Large intestine (tissue), 3 donors: ENCODE data around the gene VWF. TPM values are rescaled to one million over a fixed set of nuclear protein-coding genes. Genes with fewer than 3 reads are reported as not detected.
"Not testable (repeated sequence)": the region's sequence is repeated elsewhere in the genome, so short reads cannot be mapped to it uniquely, and the experiment has no call there.

ENCODE experiments used
- DNase-seq, 2 donors: peaks; one replicate each; pipeline versions ENCODE4 v3.0.0 to v3.0.0-alpha.2; 2013
- H3K27ac ChIP-seq: one replicate; pipeline ENCODE4 v1.5.1; 2013; ENCODE audit warnings: low read length
- H3K27me3 ChIP-seq: 2 replicates; pipeline ENCODE4 v1.6.1; 2013; ENCODE audit warnings: low read length; ENCODE audit not compliant: control insufficient read depth, insufficient read depth
- H3K36me3 ChIP-seq: 2 replicates; pipeline ENCODE4 v1.6.1; 2013; ENCODE audit warnings: low read length; ENCODE audit not compliant: control insufficient read depth, insufficient read depth
- H3K4me1 ChIP-seq: one replicate; pipeline ENCODE4 v1.6.1; 2013; ENCODE audit warnings: low read length; ENCODE audit not compliant: control insufficient read depth, insufficient read depth
- H3K4me3 ChIP-seq: one replicate; pipeline ENCODE4 v1.5.1; 2013; ENCODE audit warnings: low read length
- H3K9me3 ChIP-seq: one replicate; pipeline ENCODE4 v1.6.1; 2013; ENCODE audit warnings: mild to moderate bottlenecking, low read depth, low read length, moderate library complexity; ENCODE audit not compliant: control insufficient read depth
- WGBS: methylation state at CpG from one replicate; pipeline ENCODE4 v1.1.5; 2013; ENCODE audit warnings: low lambda C conversion rate; ENCODE audit not compliant: insufficient coverage; 5-methylcytosine and 5-hydroxymethylcytosine counted together
- polyA plus RNA-seq: library from polyadenylated mRNA; unstranded; fragments of 120-200 nt; gene quantifications from one replicate; pipeline ENCODE4 v1.2.1, GENCODE V29; 2013

The VWF gene
- polyA plus RNA-seq, 1 donor: 13.8 TPM

DNA sequence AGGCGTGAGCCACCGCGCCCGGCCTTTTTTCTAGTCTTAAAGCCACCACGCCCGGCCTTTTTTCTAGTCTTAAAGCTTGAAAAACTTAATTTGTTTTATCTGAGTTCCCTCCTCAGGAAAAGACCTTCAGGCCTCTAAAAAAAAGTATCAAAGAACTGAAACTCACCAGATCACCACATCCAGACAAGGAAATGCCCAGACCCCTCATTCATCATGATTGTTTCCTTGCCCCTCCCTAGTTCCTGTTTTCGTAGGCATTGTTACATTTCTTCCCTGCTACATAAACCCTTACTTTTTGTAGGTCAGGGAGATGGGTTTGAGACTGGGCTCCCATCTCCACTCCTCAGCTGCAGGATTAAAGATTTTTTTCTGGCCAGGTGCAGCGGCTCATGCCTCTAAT, 21.1 kb upstream of the VWF start:
- Histone ChIP-seq H3K9me3 (peaks cover 2% of the 10 kb centered on the region), H3K36me3 (no peaks in the 10 kb centered on the region), H3K27me3 (no peaks in the 10 kb centered on the region), H3K4me3 (no peak overlapping the region), H3K4me1 (peaks cover 6% of the 10 kb centered on the region), H3K27ac (no peak overlapping the region)
- DNase-seq: no peak
- WGBS: 84% methylated on average over 6 of the region's 8 CpGs

- Histone ChIP-seq H3K27ac (no peak overlapping the region), H3K4me1 (peaks cover 6% of the 10 kb centered on the region), H3K9me3 (peaks cover 2% of the 10 kb centered on the region), H3K27me3 (no peaks in the 10 kb centered on the region), H3K36me3 (no peaks in the 10 kb centered on the region), H3K4me3 (no peak overlapping the region)
- no peak for DNase-seq
- WGBS: no CpG with 5 or more reads among the region's 4 CpGs
Measured at GRCh38 chr12:6143303-6143675, 18.8 kb upstream of the VWF start.

DNA sequence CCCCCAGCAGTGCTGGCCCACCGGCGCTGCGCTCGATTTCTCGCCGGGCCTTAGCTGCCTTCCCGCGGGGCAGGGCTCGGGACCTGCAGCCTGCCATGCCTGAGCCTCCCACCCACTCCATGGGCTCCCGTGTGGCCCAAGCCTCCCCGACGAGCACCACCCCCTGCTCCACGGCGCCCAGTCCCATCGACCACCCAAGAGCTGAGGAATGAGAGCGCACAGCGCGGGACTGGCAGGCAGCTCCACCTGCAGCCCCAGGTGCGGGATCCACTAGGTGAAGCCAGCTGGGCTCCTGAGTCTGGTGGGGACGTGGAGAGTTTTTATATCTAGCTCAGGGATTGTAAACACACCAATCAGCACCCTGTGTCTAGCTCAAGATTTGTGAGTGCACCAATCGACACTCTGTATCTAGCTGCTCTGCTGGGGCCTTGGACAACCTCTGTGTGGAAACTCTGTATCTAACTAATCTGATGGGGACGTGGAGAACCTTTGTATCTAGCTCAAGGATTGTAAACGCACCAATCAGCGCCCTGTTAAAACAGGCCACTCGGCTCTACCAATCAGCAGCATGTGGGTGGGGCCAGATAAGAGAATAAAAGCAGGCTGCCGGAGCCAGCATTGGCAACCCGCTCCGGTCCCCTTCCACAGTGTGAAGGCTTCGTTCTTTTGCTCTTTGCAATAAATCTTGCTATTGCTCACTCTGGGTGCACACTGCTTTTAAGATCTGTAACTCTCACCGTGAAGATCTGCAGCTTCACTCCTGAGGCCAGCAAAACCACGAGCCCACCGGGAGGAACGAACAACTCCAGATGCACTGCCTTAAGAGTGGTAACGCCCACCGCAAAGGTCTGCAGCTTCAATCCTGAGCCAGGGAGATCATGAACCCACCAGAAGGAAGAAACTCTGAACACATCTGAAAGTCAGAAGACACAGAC, 18.2 kb upstream of the VWF start:
- WGBS: 100% methylated on average over 1 of the region's 35 CpGs
- not testable (repeated sequence) for H3K4me1 ChIP-seq, H3K4me3 ChIP-seq, H3K36me3 ChIP-seq, H3K27me3 ChIP-seq, H3K27ac ChIP-seq, H3K9me3 ChIP-seq, DNase-seq

DNA sequence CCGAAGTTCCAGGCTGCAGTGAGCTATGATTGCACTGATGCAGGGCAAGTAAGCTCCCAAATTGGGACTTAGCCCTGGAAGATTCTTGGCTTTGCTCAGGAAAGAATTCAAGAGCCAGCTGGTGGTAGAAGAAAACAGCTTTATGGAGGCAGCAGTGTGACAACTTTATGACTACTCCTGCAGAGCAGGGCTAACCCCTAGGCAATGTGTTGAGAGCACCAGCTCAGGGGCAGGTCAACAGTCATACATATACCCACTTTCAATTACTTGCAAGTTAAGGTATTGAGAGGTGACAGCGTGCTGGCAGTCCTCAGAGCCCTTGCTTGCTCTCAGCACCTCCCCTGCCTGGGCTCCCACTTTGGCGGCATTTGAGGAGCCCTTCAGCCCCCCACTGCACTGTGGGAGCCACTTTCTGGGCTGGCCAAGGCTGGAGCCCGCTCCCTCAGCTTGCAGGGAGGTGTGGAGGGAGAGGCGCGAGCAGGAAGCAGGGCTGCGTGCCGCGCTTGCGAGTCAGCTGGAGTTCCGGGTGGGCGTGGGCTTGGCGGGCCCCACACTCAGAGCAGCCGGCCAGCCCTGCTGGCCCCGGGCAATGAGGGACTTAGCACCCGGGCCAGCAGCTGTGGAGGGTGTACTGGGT, 17.4 kb upstream of the VWF start:
- H3K27ac ChIP-seq, H3K36me3 ChIP-seq, H3K4me1 ChIP-seq, H3K4me3 ChIP-seq, H3K9me3 ChIP-seq, DNase-seq, H3K27me3 ChIP-seq: not testable (repeated sequence)
- no CpG with 5 or more reads among the region's 16 CpGs for WGBS

DNA sequence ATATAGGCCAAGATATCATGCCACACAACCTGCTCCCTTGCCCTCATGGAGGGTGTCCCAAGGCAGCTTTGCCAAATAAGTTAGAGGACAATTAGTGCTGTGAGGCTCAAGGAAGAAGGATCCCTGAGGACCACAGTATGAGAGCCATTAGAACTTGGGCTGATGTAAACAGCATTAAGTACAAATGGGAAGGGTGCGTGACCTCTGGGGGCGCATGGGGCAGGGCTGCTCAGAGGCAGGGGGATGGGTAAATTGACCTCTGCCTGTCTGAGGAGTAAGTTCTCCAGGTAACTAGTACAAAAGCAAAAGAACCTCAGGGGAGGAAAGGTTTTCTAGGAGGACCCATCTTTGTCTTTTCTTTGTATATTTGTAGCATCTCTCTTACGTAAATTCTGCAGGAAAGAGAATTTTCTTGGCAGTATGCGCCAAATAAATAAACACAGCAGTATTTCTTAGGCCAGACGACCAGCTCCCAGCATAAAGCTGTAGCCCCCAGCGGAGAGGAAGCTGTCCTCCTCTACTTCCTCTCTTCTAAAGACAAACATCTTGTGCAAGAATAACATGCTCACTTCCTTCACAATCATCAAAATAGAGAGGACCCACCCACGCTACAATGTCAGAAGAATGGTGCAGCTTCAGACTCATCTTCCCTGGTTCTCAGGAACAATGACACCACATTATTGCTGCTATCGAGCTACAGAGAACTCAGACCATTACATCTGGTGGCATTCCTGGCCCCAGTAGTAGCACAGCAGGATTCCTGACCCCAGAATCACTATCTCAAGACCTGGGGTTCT, 16.4 kb upstream of the VWF start:
- DNase-seq: no peak

GRCh38 chr12:6135071-6135470, 10.6 kb upstream of the VWF start:
- Histone ChIP-seq H3K36me3 (no peaks in the 10 kb centered on the region), H3K4me1 (no peaks in the 10 kb centered on the region), H3K4me3 (no peak overlapping the region), H3K27ac (no peak overlapping the region), H3K9me3 (peaks cover 7% of the 10 kb centered on the region), H3K27me3 (no peaks in the 10 kb centered on the region)
- DNase-seq: no peak
- 80% methylated on average over 1 of the region's 2 CpGs for WGBS

More for the DNA sequence above, 16.4 kb upstream of the VWF start:
- Histone ChIP-seq H3K9me3 (peaks cover 2% of the 10 kb centered on the region), H3K4me3 (no peak overlapping the region), H3K4me1 (no peaks in the 10 kb centered on the region), H3K27ac (peak overlapping the region; percentile 20), H3K36me3 (no peaks in the 10 kb centered on the region), H3K27me3 (no peaks in the 10 kb centered on the region)
- no CpG with 5 or more reads among the region's 8 CpGs for WGBS

- no peaks in the 10 kb centered on the region for H3K4me1 ChIP-seq
- no peak for DNase-seq
- 95% methylated on average over 4 of the region's 18 CpGs for WGBS
Measured at GRCh38 chr12:6133642-6134041, 9.2 kb upstream of the VWF start.

DNA sequence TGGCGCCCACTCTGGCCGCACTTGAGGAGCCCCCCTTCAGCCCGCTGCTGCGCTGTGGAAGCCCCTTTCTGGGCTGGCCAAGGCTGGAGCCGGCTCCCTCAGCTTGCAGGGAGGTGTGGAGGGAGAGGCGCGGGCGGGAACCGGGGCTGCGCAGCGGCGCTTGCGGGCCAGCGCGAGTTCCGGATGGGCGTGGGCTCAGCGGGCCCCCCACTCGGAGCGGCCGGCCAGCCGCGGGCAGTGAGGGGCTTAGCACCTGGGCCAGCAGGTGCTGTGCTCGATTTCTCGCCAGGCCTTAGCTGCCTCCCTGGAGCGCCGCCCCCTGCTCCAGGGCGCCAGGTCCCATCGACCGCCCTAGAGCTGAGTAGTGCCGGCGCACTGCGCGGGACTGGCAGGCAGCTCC, 8.0 kb upstream of the VWF start:
- H3K27ac ChIP-seq: no peak overlapping the region
- no peaks in the 10 kb centered on the region for H3K4me1 ChIP-seq
- H3K9me3 ChIP-seq: peaks cover 7% of the 10 kb centered on the region
- no peaks in the 10 kb centered on the region for H3K36me3 ChIP-seq
- no peak overlapping the region for H3K4me3 ChIP-seq
- no peak for DNase-seq
- no peaks in the 10 kb centered on the region for H3K27me3 ChIP-seq
- no CpG with 5 or more reads among the region's 34 CpGs for WGBS

More at GRCh38 chr12:6133642-6134041, 9.2 kb upstream of the VWF start:
- Histone ChIP-seq H3K9me3 (peaks cover 7% of the 10 kb centered on the region), H3K27ac (no peak overlapping the region), H3K27me3 (no peaks in the 10 kb centered on the region), H3K36me3 (no peaks in the 10 kb centered on the region), H3K4me3 (no peak overlapping the region)

- no peak overlapping the region for H3K27ac ChIP-seq
- H3K36me3 ChIP-seq: no peaks in the 10 kb centered on the region
- no peaks in the 10 kb centered on the region for H3K4me1 ChIP-seq
- DNase-seq: no peak
- H3K9me3 ChIP-seq: no peaks in the 10 kb centered on the region
- no peaks in the 10 kb centered on the region for H3K27me3 ChIP-seq
- WGBS: no CpG with 5 or more reads among the region's 3 CpGs
- H3K4me3 ChIP-seq: no peak overlapping the region
Measured at GRCh38 chr12:6125310-6125608, 789 bp upstream of the VWF start.

GRCh38 chr12:6123258-6123657, 1.2 kb downstream of the VWF start:
- Histone ChIP-seq H3K4me1 (no peaks in the 10 kb centered on the region), H3K4me3 (no peak overlapping the region), H3K9me3 (no peaks in the 10 kb centered on the region), H3K27me3 (no peaks in the 10 kb centered on the region), H3K27ac (no peak overlapping the region), H3K36me3 (no peaks in the 10 kb centered on the region)
- WGBS: no CpG with 5 or more reads among the region's 9 CpGs
- no peak for DNase-seq
